ENCODE measurements around the gene GPR39.

The GPR39 gene

DNA sequence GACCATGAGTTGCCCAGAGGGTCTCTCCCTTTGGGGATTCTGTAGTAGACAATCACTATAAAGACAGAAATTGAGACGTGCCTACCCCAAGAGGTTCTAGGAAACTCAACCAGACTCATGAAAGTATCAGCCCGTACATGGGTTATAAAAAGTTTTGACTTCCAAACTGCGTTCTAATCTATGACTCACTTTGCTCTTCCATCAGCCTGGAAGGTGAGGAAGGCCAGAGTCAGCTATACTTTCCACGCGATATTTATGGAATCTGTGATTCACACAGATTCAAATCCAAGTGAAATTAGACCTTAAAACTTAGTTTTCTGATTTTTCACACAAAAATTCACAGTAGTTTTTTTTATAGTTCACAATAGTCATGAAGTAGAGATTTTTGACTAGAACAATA lies 261.1 kb downstream of the GPR39 start:
- Histone ChIP-seq H3K27ac (ENCODE audit: low read depth in 2 of 2, low read length in 2 of 2) (no peak overlapping the region), H3K27me3 (ENCODE audit: control insufficient read depth in 2 of 2, insufficient read depth in 2 of 2, low read length in 2 of 2) (no peaks in the 10 kb centered on the region), H3K4me3 (ENCODE audit: low read length in 2 of 2) (no peak overlapping the region), H3K9me3 (ENCODE audit: control insufficient read depth in 2 of 2, low read length in 2 of 2) (no peaks in the 10 kb centered on the region), H3K9ac (ENCODE audit: low read depth in 1 of 2, low read length in 2 of 2) (no peak overlapping the region), H3K4me1 (ENCODE audit: control insufficient read depth in 2 of 2, insufficient read depth in 2 of 2, low read length in 2 of 2) (no peaks in the 10 kb centered on the region), H3K36me3 (ENCODE audit: control insufficient read depth in 2 of 2, insufficient read depth in 2 of 2, low read length in 2 of 2) (no peaks in the 10 kb centered on the region)

DNA sequence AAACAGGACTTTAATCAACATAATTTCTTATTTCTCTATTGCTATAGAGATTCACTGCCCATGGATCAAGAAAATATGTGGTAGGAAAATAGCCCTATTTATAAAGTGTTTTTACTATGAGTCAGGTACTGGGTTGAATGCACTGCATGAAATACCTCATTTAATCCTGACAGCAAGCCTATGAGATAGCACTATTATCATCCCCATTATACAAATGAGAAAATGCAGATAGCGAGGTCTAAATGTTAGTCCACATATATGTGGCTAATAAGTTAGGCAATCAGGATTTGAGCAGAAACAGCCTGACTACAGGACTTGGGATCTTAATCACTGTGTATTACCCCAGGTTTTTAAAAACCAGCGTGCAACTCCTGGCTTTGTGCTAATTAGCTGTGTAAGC lies 261.9 kb downstream of the GPR39 start:
- Histone ChIP-seq H3K4me3 (ENCODE audit: low read length in 2 of 2) (no peak overlapping the region), H3K36me3 (ENCODE audit: control insufficient read depth in 2 of 2, insufficient read depth in 2 of 2, low read length in 2 of 2) (no peaks in the 10 kb centered on the region), H3K9ac (ENCODE audit: low read depth in 1 of 2, low read length in 2 of 2) (no peak overlapping the region), H3K4me1 (ENCODE audit: control insufficient read depth in 2 of 2, insufficient read depth in 2 of 2, low read length in 2 of 2) (no peaks in the 10 kb centered on the region), H3K27me3 (ENCODE audit: control insufficient read depth in 2 of 2, insufficient read depth in 2 of 2, low read length in 2 of 2) (no peaks in the 10 kb centered on the region), H3K27ac (ENCODE audit: low read depth in 2 of 2, low read length in 2 of 2) (no peak overlapping the region), H3K9me3 (ENCODE audit: control insufficient read depth in 2 of 2, low read length in 2 of 2) (no peaks in the 10 kb centered on the region)

DNA sequence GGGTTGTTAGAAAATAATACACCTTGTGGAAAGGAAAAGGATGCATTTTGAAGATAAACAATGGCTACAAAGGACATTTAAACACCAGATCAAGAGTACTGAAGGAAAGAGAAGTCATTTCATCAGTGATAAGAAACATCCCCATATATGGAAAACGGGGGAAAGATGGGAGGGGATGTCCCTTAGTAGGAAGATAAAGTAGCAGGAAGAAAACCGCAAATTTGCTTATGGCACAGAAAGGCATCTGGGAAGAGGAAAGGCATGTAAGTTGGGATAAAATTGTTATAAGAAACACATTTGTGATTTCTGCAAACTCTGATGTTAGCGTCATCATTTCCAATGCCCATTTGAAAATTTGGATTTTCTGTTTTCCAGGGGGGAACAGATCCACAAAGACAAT lies 263.9 kb downstream of the GPR39 start:
- Histone ChIP-seq H3K9me3 (ENCODE audit: control insufficient read depth in 2 of 2, low read length in 2 of 2) (no peaks in the 10 kb centered on the region), H3K4me1 (ENCODE audit: control insufficient read depth in 2 of 2, insufficient read depth in 2 of 2, low read length in 2 of 2) (no peaks in the 10 kb centered on the region), H3K27ac (ENCODE audit: low read depth in 2 of 2, low read length in 2 of 2) (no peak overlapping the region), H3K36me3 (ENCODE audit: control insufficient read depth in 2 of 2, insufficient read depth in 2 of 2, low read length in 2 of 2) (no peaks in the 10 kb centered on the region), H3K9ac (ENCODE audit: low read depth in 1 of 2, low read length in 2 of 2) (no peak overlapping the region), H3K4me3 (ENCODE audit: low read length in 2 of 2) (no peak overlapping the region), H3K27me3 (ENCODE audit: control insufficient read depth in 2 of 2, insufficient read depth in 2 of 2, low read length in 2 of 2) (no peaks in the 10 kb centered on the region)

DNA sequence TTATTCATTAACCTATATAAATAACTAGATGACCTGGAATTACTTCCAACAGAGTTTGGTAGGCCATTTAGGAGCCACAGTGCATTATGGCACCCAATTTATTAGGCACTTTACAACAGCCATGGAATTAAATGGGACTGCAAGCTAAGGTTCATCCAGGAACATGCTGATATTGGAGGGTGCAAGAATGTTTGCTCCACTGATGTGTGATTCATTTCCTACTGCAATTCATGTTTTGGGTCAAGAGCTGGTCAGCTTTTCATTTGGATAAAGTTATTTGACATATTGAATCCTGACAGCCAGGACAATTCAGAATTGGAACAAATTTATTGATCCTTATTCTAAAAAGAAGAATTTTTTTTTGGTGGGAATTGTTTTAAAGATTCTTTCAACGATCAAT lies 265.2 kb downstream of the GPR39 start:
- Histone ChIP-seq H3K36me3 (ENCODE audit: control insufficient read depth in 2 of 2, insufficient read depth in 2 of 2, low read length in 2 of 2) (no peaks in the 10 kb centered on the region), H3K9me3 (ENCODE audit: control insufficient read depth in 2 of 2, low read length in 2 of 2) (no peaks in the 10 kb centered on the region), H3K4me1 (ENCODE audit: control insufficient read depth in 2 of 2, insufficient read depth in 2 of 2, low read length in 2 of 2) (no peaks in the 10 kb centered on the region), H3K4me3 (ENCODE audit: low read length in 2 of 2) (no peak overlapping the region), H3K27me3 (ENCODE audit: control insufficient read depth in 2 of 2, insufficient read depth in 2 of 2, low read length in 2 of 2) (no peaks in the 10 kb centered on the region), H3K27ac (ENCODE audit: low read depth in 2 of 2, low read length in 2 of 2) (no peak overlapping the region), H3K9ac (ENCODE audit: low read depth in 1 of 2, low read length in 2 of 2) (no peak overlapping the region)

GRCh38 chr2:132690664-132691303 lies 274.2 kb downstream of the GPR39 start:
- H3K27ac ChIP-seq (ENCODE audit: low read depth in 2 of 2, low read length in 2 of 2): no peak overlapping the region
- no peaks in the 10 kb centered on the region for H3K4me1 ChIP-seq (ENCODE audit: control insufficient read depth in 2 of 2, insufficient read depth in 2 of 2, low read length in 2 of 2)
- H3K4me3 ChIP-seq (ENCODE audit: low read length in 2 of 2): no peak overlapping the region
- H3K9me3 ChIP-seq (ENCODE audit: control insufficient read depth in 2 of 2, low read length in 2 of 2): no peaks in the 10 kb centered on the region
- H3K9ac ChIP-seq (ENCODE audit: low read depth in 1 of 2, low read length in 2 of 2): no peak overlapping the region
- no peaks in the 10 kb centered on the region for H3K36me3 ChIP-seq (ENCODE audit: control insufficient read depth in 2 of 2, insufficient read depth in 2 of 2, low read length in 2 of 2)
- H3K27me3 ChIP-seq (ENCODE audit: control insufficient read depth in 2 of 2, insufficient read depth in 2 of 2, low read length in 2 of 2): no peaks in the 10 kb centered on the region

DNA sequence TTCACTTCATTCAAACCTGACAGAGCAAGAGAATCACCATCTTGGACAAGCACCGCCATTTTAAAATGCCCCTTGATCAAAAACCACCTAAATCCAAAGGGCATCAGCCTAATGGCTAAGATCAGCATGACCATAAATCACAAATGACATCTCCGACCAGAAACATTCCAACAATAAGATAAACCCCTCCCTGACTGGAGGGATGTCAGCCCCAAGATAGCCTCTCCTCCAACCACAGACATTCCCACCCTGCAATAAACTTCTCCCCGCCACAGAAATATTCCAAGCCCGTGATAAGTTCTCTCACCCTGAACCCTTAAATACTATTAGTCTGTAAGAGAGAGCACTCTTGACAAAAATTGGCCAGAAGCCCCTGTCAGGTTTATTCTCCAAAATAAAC lies 275.0 kb downstream of the GPR39 start:
- Histone ChIP-seq H3K36me3 (ENCODE audit: control insufficient read depth in 2 of 2, insufficient read depth in 2 of 2, low read length in 2 of 2) (no peaks in the 10 kb centered on the region), H3K27ac (ENCODE audit: low read depth in 2 of 2, low read length in 2 of 2) (no peak overlapping the region), H3K4me1 (ENCODE audit: control insufficient read depth in 2 of 2, insufficient read depth in 2 of 2, low read length in 2 of 2) (no peaks in the 10 kb centered on the region), H3K9me3 (ENCODE audit: control insufficient read depth in 2 of 2, low read length in 2 of 2) (no peaks in the 10 kb centered on the region), H3K9ac (ENCODE audit: low read depth in 1 of 2, low read length in 2 of 2) (no peak overlapping the region), H3K4me3 (ENCODE audit: low read length in 2 of 2) (no peak overlapping the region), H3K27me3 (ENCODE audit: control insufficient read depth in 2 of 2, insufficient read depth in 2 of 2, low read length in 2 of 2) (no peaks in the 10 kb centered on the region)

DNA sequence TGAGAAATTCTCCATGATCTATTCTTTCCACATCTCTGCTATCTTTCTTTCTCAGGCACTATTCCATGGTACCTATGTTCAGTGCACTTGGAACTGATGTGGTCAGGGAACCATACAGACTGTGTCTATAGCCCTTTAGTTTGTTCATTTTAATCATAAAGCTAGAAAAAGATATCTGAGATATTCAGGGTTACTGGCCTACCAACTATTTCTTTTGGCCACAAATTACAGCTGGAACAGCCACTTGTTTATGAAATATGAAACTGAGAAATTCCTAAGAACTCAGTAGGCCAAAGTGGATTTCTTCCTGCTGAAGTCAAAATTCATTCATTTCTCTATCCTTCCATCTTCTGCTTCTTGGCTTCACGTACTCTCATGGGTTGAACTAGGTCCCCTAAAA lies 276.2 kb downstream of the GPR39 start:
- no peak overlapping the region for H3K27ac ChIP-seq (ENCODE audit: low read depth in 2 of 2, low read length in 2 of 2)
- no peaks in the 10 kb centered on the region for H3K27me3 ChIP-seq (ENCODE audit: control insufficient read depth in 2 of 2, insufficient read depth in 2 of 2, low read length in 2 of 2)

More for the DNA sequence above, 276.2 kb downstream of the GPR39 start:
- Histone ChIP-seq H3K4me3 (ENCODE audit: low read length in 2 of 2) (no peak overlapping the region), H3K36me3 (ENCODE audit: control insufficient read depth in 2 of 2, insufficient read depth in 2 of 2, low read length in 2 of 2) (no peaks in the 10 kb centered on the region), H3K9me3 (ENCODE audit: control insufficient read depth in 2 of 2, low read length in 2 of 2) (no peaks in the 10 kb centered on the region), H3K4me1 (ENCODE audit: control insufficient read depth in 2 of 2, insufficient read depth in 2 of 2, low read length in 2 of 2) (no peaks in the 10 kb centered on the region), H3K9ac (ENCODE audit: low read depth in 1 of 2, low read length in 2 of 2) (no peak overlapping the region)
